ENCODE results near the gene ENO1. TPM values are rescaled to one million over a fixed set of nuclear protein-coding genes. Genes with fewer than 3 reads are reported as not detected.

The ENO1 gene
- total and polyA plus RNA-seq, 2 of the 8 experiments (the other 6 are each of a cell fraction or from before 2014, with no cell fraction given), result 1,763 to 2,117 TPM

GRCh38 chr1:8818325-8818775, 60.1 kb downstream of the ENO1 start:
- Histone ChIP-seq H3K4me1 (replicated peaks in 1 of 4; ENCODE audit: control insufficient read depth in 3 of 4, insufficient read depth in 4 of 4, low read length in 3 of 4) (peaks cover 3 to 10% (median 5%) of the 10 kb centered on the region in 4 experiments; a peak in 6 of 7 replicates), H3K4me3 (ENCODE audit: extremely low read depth in 1 of 4, insufficient read depth in 2 of 4, low read depth in 3 of 4, low read length in 4 of 4) (peak overlapping the region; percentile 89 to 95 (median 92)), H3K14ac (ENCODE audit: insufficient read length) (no peak overlapping the region), H2BK120ac (replicated peaks; ENCODE audit: low read depth, low read length) (no peak overlapping the region), H3K9me3 (ENCODE audit: insufficient read depth in 2 of 2, low read depth in 1 of 2, low read length in 1 of 2) (no peaks in the 10 kb centered on the region), H3K27me3 (replicated peaks in 1 of 4; ENCODE audit: control insufficient read depth in 3 of 4, extremely low read depth in 1 of 4, insufficient read depth in 3 of 4, low read length in 3 of 4) (no peaks in the 10 kb centered on the region), H3K4me2 (ENCODE audit: insufficient read depth in 1 of 2, low read depth in 2 of 2, low read length in 2 of 2) (peak overlapping the region; percentile 70 to 92), H4K8ac (ENCODE audit: extremely low read depth, insufficient read depth, low read length) (no peak overlapping the region), H2BK20ac (ENCODE audit: low read length) (no peak overlapping the region), H2BK15ac (ENCODE audit: low read length) (no peak overlapping the region), H3K9ac (replicated peaks in 1 of 4; ENCODE audit: extremely low read depth in 1 of 4, low read depth in 3 of 4, low read length in 3 of 4) (no peak overlapping the region; a peak in 1 of 7 replicates), H4K20me1 (replicated peaks in 1 of 2; ENCODE audit: control insufficient read depth in 1 of 2, insufficient read depth in 2 of 2, low read length in 2 of 2) (peaks cover 1 to 2% of the 10 kb centered on the region in 2 experiments), H3K79me1 (ENCODE audit: low read depth, low read length) (0 out of 2 replicates have a peak, but pooled peaks cover 2% of the 10 kb centered on the region), H3K79me2 (ENCODE audit: control insufficient read depth in 1 of 2, insufficient read depth in 2 of 2, low read length in 2 of 2) (peaks cover 12 to 36% of the 10 kb centered on the region in 2 experiments), H2BK12ac (ENCODE audit: low read depth, low read length) (no peak overlapping the region), H3K23me2 (ENCODE audit: low read depth, low read length) (peaks cover 5% of the 10 kb centered on the region), H3K18ac (ENCODE audit: extremely low read depth, low read length) (no peak overlapping the region; the same call in 1 of the 2 replicates), H2AK5ac (ENCODE audit: low read depth, low read length) (no peak overlapping the region), H3K23ac (ENCODE audit: insufficient read length) (no peak overlapping the region), H3K36me3 (ENCODE audit: control insufficient read depth in 2 of 4, insufficient read depth in 4 of 4, low read length in 3 of 4) (no peaks in the 10 kb centered on the region), H3K56ac (replicated peaks; ENCODE audit: insufficient read length, low read depth, low read length) (no peak overlapping the region), H4K5ac (ENCODE audit: insufficient read length, low read depth, low read length) (peak overlapping the region; percentile 74), H2BK5ac (ENCODE audit: low read depth, low read length) (no peak overlapping the region), H2AFZ (ENCODE audit: low read length) (peak overlapping the region; percentile 6; the same call in 1 of the 2 replicates), H3K27ac (ENCODE audit: low read depth, low read length) (peak overlapping the region; percentile 31; the same call in 1 of the 2 replicates), H4K91ac (replicated peaks; ENCODE audit: insufficient read length, low read length) (peak overlapping the region; percentile 23), H3K4ac (replicated peaks; ENCODE audit: insufficient read length, low read depth, low read length) (no peak overlapping the region)
- CTCF ChIA-PET (ENCODE audit: partially characterized antibody), result no interaction called here
- 62% methylated on average over 4 of the region's 4 CpGs; no CpG with 5 or more reads in 1 of the 2 experiments for WGBS, 2 experiments (ENCODE audit: extremely low coverage in 1 of 2, insufficient coverage in 1 of 2, insufficient read length in 1 of 2, insufficient replicate concordance in 2 of 2, low coverage in 1 of 2, low lambda C conversion rate in 2 of 2, missing lambda C conversion rate in 1 of 2)
- DNase-seq (ENCODE audit: low read depth in 1 of 2, low spot score in 2 of 2) (no peak), FAIRE-seq (no peak)
- POLR2A ChIA-PET (ENCODE audit: partially characterized antibody), result no interaction called here
- no peak for TF ChIP-seq SAP30 (IDR thresholded peaks at IDR 0.05; ENCODE audit: insufficient read depth, insufficient replicate concordance, low read length)
- no peak for TF ChIP-seq POLR2A (IDR thresholded peaks at IDR 0.05; ENCODE audit: control extremely low read depth in 1 of 2, low read depth in 2 of 2, low read length in 2 of 2)
- no peak for TF ChIP-seq YY1 (IDR thresholded peaks at IDR 0.05; ENCODE audit: low read depth, low read length)
- no peak for TF ChIP-seq ATF3 (IDR thresholded peaks at IDR 0.05; ENCODE audit: insufficient read depth, low read depth, low read length)
- TF ChIP-seq ZNF274 (IDR thresholded peaks at IDR 0.05; ENCODE audit: borderline replicate concordance, extremely low read depth, low read length), result no peak
- no peak for TF ChIP-seq BCL11A (IDR thresholded peaks at IDR 0.05; ENCODE audit: low read depth in 2 of 2, low read length in 2 of 2)
- no peak for TF ChIP-seq GABPA (IDR thresholded peaks at IDR 0.05; ENCODE audit: borderline replicate concordance, insufficient read depth, low read length)
- TF ChIP-seq PHF8 (conservative IDR thresholded peaks at IDR 0.05; ENCODE audit: low read depth, low read length), result no peak
- no peak for TF ChIP-seq RAD21 (IDR thresholded peaks at IDR 0.05 in 1 of 2, conservative IDR thresholded peaks at IDR 0.05 in 1 of 2; ENCODE audit: low read depth in 2 of 2, low read length in 2 of 2)
- no peak for TF ChIP-seq GTF2F1 (IDR thresholded peaks at IDR 0.05; ENCODE audit: borderline replicate concordance, low read depth, low read length)
- no peak for TF ChIP-seq HDAC6 (IDR thresholded peaks at IDR 0.05; ENCODE audit: low read depth, low read length)
- TF ChIP-seq RFX5 (IDR thresholded peaks at IDR 0.05; ENCODE audit: borderline replicate concordance, low read depth, low read length), result no peak

Measured in H1 (cell line).